Activated naive CD4-positive, alpha-beta T cell (primary cell): ENCODE measurements around the gene MYO1E.

Experiments
- DNase-seq, 4 experiments: peaks; one replicate each; lab custom pipeline; 2025; lab: John Stamatoyannopoulos, UW

MYO1E gene

GRCh38 chr15:59229015-59229414 lies 143.7 kb downstream of the MYO1E start:
- no peak for DNase-seq

- no peak for DNase-seq
Observed at GRCh38 chr15:59227021-59227420, 145.7 kb downstream of the MYO1E start.

- DNase-seq = no peak
Observed at GRCh38 chr15:59224474-59224873, 148.2 kb downstream of the MYO1E start.

- DNase-seq = no peak
Observed at GRCh38 chr15:59223736-59224135, 148.9 kb downstream of the MYO1E start.

- no peak for DNase-seq
Observed at GRCh38 chr15:59222906-59223550, 149.6 kb downstream of the MYO1E start.

GRCh38 chr15:59221511-59222505 lies 150.9 kb downstream of the MYO1E start:
- DNase-seq = no peak

GRCh38 chr15:59218710-59219109 lies 154.0 kb downstream of the MYO1E start:
- DNase-seq = no peak

GRCh38 chr15:59217876-59218498 lies 154.7 kb downstream of the MYO1E start:
- DNase-seq = no peak

- DNase-seq = no peak
Observed at GRCh38 chr15:59216911-59217310, 155.8 kb downstream of the MYO1E start.

GRCh38 chr15:59210186-59210585 lies 162.5 kb downstream of the MYO1E start:
- DNase-seq = no peak

GRCh38 chr15:59208613-59209249 lies 163.9 kb downstream of the MYO1E start:
- no peak for DNase-seq

GRCh38 chr15:59206623-59207183 lies 166.0 kb downstream of the MYO1E start, which contains the start of gene LDHAL6B:
Gene LDHAL6B, plus strand, starts transcription at chr15:59206843. Its CDS starts 98 bp downstream, at chr15:59206941.
- DNase-seq = no peak

- DNase-seq = no peak
Observed at GRCh38 chr15:59205839-59206622, 166.6 kb downstream of the MYO1E start.

- no peak for DNase-seq
Observed at GRCh38 chr15:59203657-59204056, 169.0 kb downstream of the MYO1E start.

- no peak for DNase-seq
Observed at GRCh38 chr15:59203008-59203407, 169.7 kb downstream of the MYO1E start.

GRCh38 chr15:59200560-59200959 lies 172.1 kb downstream of the MYO1E start:
- no peak for DNase-seq

- no peak for DNase-seq
Observed at GRCh38 chr15:59199626-59200465, 172.8 kb downstream of the MYO1E start.

GRCh38 chr15:59197454-59197853 lies 175.2 kb downstream of the MYO1E start:
- DNase-seq = no peak

- no peak for DNase-seq
Observed at GRCh38 chr15:59196416-59196815, 176.3 kb downstream of the MYO1E start.
